RWPE1 (cell line): Measurements from ENCODE around the gene SPATA33.
A peak's percentile ranks its signal among the peaks of the same experiment; 100 is the strongest.

ENCODE experiments used
- CTCF ChIA-PET: fragments of 350-600 bp; sonication (Branson Sonifier 250); formaldehyde crosslinking; extraction: SDS; loops from one replicate; lab custom pipeline; 2021; lab: Yijun Ruan, JAX
- POLR2A ChIA-PET: fragments of 400-600 bp; formaldehyde crosslinking; extraction: SDS; loops from one replicate; lab custom pipeline; 2020; ENCODE audit warnings: antibody characterized with exemption; ENCODE audit not compliant: low non-redundant PET; lab: Yijun Ruan, JAX
- DNase-seq: peaks from one replicate; pipeline ENCODE4 v3.0.0; 2012; ENCODE audit warnings: low spot score
- H3K27ac ChIP-seq: fragments of 450-650 bp; 2 replicates; pipeline ENCODE4 v1.5.1; 2017
- TF ChIP-seq, protein P1 (sequence below): fragments of 450-650 bp; conservative IDR thresholded peaks from 2 replicates; pipeline ENCODE4 v1.5.1; 2017; ENCODE audit warnings: low read depth, mild to moderate bottlenecking

SPATA33 gene

DNA sequence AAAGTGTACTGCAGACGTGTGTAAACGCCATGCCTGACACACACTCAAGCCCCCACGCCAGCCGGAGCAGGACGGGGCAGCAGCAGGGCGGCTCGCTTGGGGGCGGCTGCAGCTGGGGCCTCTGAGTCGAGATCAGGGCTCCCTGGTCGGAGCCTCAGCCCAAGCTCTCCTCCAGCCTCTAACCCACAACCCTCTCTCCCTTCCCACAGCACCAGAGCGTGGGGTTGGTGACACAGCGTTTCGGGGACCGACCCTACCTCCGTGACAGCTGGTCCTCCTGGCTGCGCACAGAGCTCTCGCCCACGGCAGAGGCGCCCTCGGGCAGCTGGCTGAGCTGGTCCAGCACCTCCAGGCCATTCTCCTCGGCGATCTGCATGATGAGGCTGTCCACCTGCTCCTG is 11.4 kb upstream of the SPATA33 start:
- H3K27ac ChIP-seq = peak overlapping the region; percentile 46
- POLR2A ChIA-PET = no interaction called here
- CTCF ChIA-PET = no interaction called here
- TF ChIP-seq, protein P1, sequence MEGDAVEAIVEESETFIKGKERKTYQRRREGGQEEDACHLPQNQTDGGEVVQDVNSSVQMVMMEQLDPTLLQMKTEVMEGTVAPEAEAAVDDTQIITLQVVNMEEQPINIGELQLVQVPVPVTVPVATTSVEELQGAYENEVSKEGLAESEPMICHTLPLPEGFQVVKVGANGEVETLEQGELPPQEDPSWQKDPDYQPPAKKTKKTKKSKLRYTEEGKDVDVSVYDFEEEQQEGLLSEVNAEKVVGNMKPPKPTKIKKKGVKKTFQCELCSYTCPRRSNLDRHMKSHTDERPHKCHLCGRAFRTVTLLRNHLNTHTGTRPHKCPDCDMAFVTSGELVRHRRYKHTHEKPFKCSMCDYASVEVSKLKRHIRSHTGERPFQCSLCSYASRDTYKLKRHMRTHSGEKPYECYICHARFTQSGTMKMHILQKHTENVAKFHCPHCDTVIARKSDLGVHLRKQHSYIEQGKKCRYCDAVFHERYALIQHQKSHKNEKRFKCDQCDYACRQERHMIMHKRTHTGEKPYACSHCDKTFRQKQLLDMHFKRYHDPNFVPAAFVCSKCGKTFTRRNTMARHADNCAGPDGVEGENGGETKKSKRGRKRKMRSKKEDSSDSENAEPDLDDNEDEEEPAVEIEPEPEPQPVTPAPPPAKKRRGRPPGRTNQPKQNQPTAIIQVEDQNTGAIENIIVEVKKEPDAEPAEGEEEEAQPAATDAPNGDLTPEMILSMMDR = no peak
- no peak for DNase-seq

DNA sequence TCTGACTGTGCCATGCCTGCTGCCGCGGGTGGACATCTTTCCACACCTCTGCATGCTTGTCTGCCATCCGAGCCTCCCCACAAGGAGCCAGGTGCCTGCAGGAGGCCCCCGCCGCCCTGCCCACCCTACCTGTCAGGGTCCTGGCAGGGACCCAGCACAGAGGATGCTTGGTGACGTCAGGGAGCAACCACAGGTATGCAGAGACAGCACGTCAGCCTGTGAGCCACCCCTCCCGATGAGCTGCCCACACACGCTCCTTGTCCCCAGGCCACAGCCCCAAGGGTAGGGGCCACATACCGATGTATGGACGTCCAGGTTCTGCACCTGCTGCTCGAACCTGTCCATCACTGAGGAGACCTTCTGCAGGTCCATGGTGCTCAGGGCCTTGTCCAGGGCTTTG is 10.7 kb upstream of the SPATA33 start:
- H3K27ac ChIP-seq = 0 out of 2 replicates have a peak overlapping the region, but pooled peaks have one; percentile 46
- DNase-seq = peak; percentile 69
- ChIA-PET POLR2A (no interaction called here), CTCF (no interaction called here)
- TF ChIP-seq, protein P1 = no peak

GRCh38 chr16:89651584-89651983 is 6.1 kb upstream of the SPATA33 start:
- ChIA-PET CTCF (interaction anchor here (0.8 kb wide), 1 partner anchor 43 kb away, joined by 3 read pairs; no protein-coding TSS in a partner anchor), POLR2A (no interaction called here)
- no peak for DNase-seq
- TF ChIP-seq, protein P1 = no peak
- H3K27ac ChIP-seq = 0 out of 2 replicates have a peak overlapping the region, but pooled peaks have one; percentile 3

GRCh38 chr16:89653656-89654295 is 3.9 kb upstream of the SPATA33 start:
- TF ChIP-seq, protein P1 = no peak
- ChIA-PET CTCF (interaction anchor here (0.6 kb wide), 1 partner anchor 17 kb away, joined by 3 read pairs; no protein-coding TSS in a partner anchor), POLR2A (interaction anchor here (0.7 kb wide), 1 partner anchor 54 kb away, joined by 11 read pairs; no protein-coding TSS in a partner anchor)
- no peak for DNase-seq
- no peak overlapping the region; the same call in 1 of the 2 replicates for H3K27ac ChIP-seq

DNA sequence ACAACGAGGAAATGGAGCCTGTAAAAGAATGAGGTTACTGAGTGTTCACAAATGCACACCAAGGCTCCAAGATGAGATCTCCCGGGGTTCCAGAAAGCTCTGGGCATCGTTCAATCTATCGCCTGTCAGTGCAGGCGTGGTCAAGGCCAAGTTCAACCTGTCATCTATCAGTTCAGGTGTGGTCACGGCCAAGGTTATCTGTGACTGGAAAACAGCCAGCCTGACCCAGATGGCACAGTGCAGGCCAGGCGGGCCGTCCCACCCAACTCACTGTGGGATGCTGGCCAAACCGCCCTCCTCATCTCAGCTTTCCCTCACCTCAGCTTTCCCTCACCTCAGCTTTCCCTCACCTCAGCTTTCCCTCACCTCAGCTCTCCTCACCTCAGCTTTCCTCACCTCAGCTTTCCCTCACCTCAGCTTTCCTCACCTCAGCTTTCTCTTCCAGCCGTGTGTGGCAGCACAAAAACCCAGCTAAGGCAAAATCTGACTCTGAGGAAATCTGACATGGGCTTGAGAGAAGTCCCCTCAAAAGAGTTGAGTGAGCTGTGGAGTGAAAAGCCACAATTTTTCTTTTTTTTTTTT is 2.5 kb upstream of the SPATA33 start:
- TF ChIP-seq, protein P1 = no peak
- ChIA-PET CTCF (no interaction called here), POLR2A (no interaction called here)
- H3K27ac ChIP-seq = peak overlapping the region; percentile 91
- DNase-seq = no peak

- ChIA-PET CTCF (no interaction called here), POLR2A (no interaction called here)
- peak overlapping the region; percentile 91 for H3K27ac ChIP-seq
- no peak for DNase-seq
- TF ChIP-seq, protein P1 = no peak
These were observed 1.1 kb upstream of the SPATA33 start for GRCh38 chr16:89656435-89657121.
